Testis (tissue), 2 donors: ENCODE results near the gene ATP6V0A4.

Source experiments
- CTCF ChIP-seq, 3 experiments: fragments of 450-650 bp in 2 of 3; fragments of 200-600 bp in 1 of 3; sonication (generic) in 1 of 3; IDR thresholded peaks; one replicate each; pipeline ENCODE4 v1.5.1; 2016 to 2019; ENCODE audit warnings: antibody characterized with exemption in 3 of 3, mild to moderate bottlenecking in 2 of 3, moderate library complexity in 1 of 3
- POLR2A ChIP-seq: fragments of 450-650 bp; IDR thresholded peaks from one replicate; pipeline ENCODE4 v1.6.1; 2017; ENCODE audit warnings: antibody characterized with exemption, mild to moderate bottlenecking, moderate library complexity

- no peak for TF ChIP-seq CTCF (IDR thresholded peaks at IDR 0.05)
- no peak for TF ChIP-seq POLR2A
Measured at GRCh38 chr7:138729444-138729843, 68.6 kb downstream of the ATP6V0A4 start.
